ENCODE results near the gene ACOX2.

- no peak for TF ChIP-seq CTCF (IDR thresholded peaks at IDR 0.05)
- no peak for TF ChIP-seq REST (IDR thresholded peaks at IDR 0.05; ENCODE audit: insufficient read depth in 1 of 2, low read depth in 2 of 2, low read length in 1 of 2)
Measured at GRCh38 chr3:58478781-58479180, 58.2 kb downstream of the ACOX2 start.
